PFSK-1 (cell line): ENCODE measurements around the gene GBF1.

Source experiments
- FOXP2 ChIP-seq: optimal IDR thresholded peaks from 2 replicates; pipeline ENCODE3; 2011; ENCODE audit warnings: borderline replicate concordance, control low read depth, inconsistent platforms; ENCODE audit not compliant: insufficient read depth; ENCODE audit errors: extremely low read length, extremely low read depth
- POLR2AphosphoS5 ChIP-seq: IDR thresholded peaks from 2 replicates; pipeline ENCODE4 v1.6.1; 2012; ENCODE audit warnings: low read depth, mild to moderate bottlenecking, control low read depth, low read length, moderate library complexity
- REST ChIP-seq, 2 experiments: IDR thresholded peaks; 2 replicates each; pipeline versions ENCODE4 v1.6.1 to v1.8.0; 2011 to 2012; ENCODE audit warnings: low read depth in 2 of 2, low read length in 2 of 2, control low read depth in 1 of 2, inconsistent platforms in 1 of 2, mild to moderate bottlenecking in 1 of 2, moderate library complexity in 1 of 2; ENCODE audit not compliant: insufficient read depth in 1 of 2
- SIN3A ChIP-seq: IDR thresholded peaks from 2 replicates; pipeline ENCODE4 v1.6.1; 2012; ENCODE audit warnings: mild to moderate bottlenecking, low read length, moderate library complexity, borderline replicate concordance; ENCODE audit not compliant: insufficient read depth
- TAF1 ChIP-seq: IDR thresholded peaks from 2 replicates; pipeline ENCODE4 v1.6.1; 2012; ENCODE audit warnings: low read length, control low read depth, borderline replicate concordance; ENCODE audit not compliant: insufficient read depth

The GBF1 gene

GRCh38 chr10:102289356-102289755, 44.0 kb downstream of the GBF1 start:
- TF ChIP-seq POLR2AphosphoS5, result no peak
- no peak for TF ChIP-seq SIN3A
- no peak for TF ChIP-seq TAF1
- no peak for TF ChIP-seq REST (IDR thresholded peaks at IDR 0.05; ENCODE audit: insufficient read depth in 1 of 2, low read depth in 2 of 2, low read length in 2 of 2)
- TF ChIP-seq FOXP2, result no peak

- TF ChIP-seq POLR2AphosphoS5, result no peak
- TF ChIP-seq FOXP2, result no peak
- TF ChIP-seq REST (IDR thresholded peaks at IDR 0.05; ENCODE audit: insufficient read depth in 1 of 2, low read depth in 2 of 2, low read length in 2 of 2), result no peak
- TF ChIP-seq SIN3A, result no peak
- no peak for TF ChIP-seq TAF1
These were observed 44.5 kb downstream of the GBF1 start for GRCh38 chr10:102289840-102290239.

DNA sequence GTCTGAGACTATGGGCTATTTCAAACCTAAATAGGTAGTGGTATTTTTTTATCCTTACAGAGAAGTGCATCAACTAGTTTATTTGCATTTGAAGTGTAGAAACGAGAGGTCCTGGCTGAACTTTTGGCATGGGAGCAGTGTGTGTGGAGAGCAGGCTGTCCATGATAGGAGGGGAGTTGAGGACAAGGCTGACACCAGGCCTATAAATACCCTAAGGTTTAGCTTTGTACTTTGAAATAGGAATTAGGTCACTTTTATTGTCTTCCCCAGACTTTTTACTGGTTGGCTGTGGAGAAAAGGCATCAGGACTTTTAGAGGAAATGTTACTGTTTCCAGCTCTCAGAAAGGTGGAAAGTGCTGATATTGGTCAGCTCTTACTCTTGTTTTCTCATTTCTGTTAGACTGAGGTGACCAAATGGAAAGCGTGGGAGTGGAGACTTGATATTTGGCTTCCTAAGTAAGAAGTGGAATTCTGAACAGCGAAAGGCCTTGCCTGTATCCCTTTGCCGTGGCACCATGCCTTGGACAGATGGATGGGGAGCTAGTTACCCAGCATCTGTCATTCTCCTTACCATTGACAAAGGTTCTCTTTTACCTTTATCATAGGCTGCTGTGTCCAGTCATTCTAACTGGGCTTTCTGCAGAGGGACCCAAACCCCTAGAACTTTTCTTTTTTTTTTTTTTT, 46.0 kb downstream of the GBF1 start:
- TF ChIP-seq TAF1 (no peak), REST (IDR thresholded peaks at IDR 0.05; ENCODE audit: insufficient read depth in 1 of 2, low read depth in 2 of 2, low read length in 2 of 2) (no peak), SIN3A (no peak), FOXP2 (no peak), POLR2AphosphoS5 (no peak)

DNA sequence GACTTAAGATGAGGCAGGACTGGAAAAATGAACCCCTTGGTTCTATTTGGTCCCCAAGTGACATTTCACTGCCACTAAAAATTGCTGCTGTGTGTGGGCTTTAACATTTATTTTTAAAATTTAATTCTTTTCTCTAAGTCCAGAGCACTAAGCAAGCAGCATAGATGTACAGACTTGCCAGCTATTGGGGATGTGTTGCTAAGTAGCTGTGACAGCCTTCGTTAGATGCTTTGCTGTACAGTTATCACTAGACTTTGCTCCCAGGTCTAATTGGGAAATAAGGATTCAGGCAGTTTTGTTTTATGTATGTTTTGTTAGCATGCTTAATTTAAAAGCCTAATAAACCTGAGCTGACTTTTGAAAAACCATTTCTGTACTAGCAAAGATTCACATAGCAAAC, 51.8 kb downstream of the GBF1 start:
- no peak for TF ChIP-seq REST (IDR thresholded peaks at IDR 0.05; ENCODE audit: insufficient read depth in 1 of 2, low read depth in 2 of 2, low read length in 2 of 2)
- TF ChIP-seq POLR2AphosphoS5, result no peak
- no peak for TF ChIP-seq TAF1
- TF ChIP-seq SIN3A, result no peak
- TF ChIP-seq FOXP2, result no peak

DNA sequence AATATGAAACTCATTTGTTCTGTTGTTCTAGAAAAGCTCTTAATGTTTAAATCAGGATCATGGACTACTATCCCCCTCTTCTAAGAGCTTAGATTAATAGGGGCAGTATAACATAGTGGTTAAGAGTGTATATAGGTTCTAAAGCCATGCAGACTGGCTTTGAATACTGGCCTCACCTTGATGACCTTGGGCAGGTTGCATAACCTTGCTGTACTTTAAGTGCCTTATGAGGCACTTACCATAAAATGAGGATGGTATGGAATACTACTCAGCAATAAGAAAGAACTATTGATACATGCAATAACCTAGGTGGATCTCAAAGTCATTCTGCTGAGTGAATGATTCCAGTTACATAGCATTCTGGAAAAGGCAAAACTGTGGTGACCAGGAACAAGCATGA, 53.6 kb downstream of the GBF1 start:
- TF ChIP-seq REST (IDR thresholded peaks at IDR 0.05; ENCODE audit: insufficient read depth in 1 of 2, low read depth in 2 of 2, low read length in 2 of 2) (no peak), TAF1 (no peak), SIN3A (no peak), FOXP2 (no peak), POLR2AphosphoS5 (no peak)
